HPDE6-E6E7 (cell line): ENCODE data around the gene ZEB1.
"Not testable (repeated sequence)": the region's sequence is repeated elsewhere in the genome, so short reads cannot be mapped to it uniquely, and the experiment has no call there.

Experiments used
- DNase-seq: peaks from one replicate; pipeline ENCODE4 v3.0.0; 2011; ENCODE audit warnings: missing footprints; ENCODE audit errors: extremely low spot score

The ZEB1 gene

DNA sequence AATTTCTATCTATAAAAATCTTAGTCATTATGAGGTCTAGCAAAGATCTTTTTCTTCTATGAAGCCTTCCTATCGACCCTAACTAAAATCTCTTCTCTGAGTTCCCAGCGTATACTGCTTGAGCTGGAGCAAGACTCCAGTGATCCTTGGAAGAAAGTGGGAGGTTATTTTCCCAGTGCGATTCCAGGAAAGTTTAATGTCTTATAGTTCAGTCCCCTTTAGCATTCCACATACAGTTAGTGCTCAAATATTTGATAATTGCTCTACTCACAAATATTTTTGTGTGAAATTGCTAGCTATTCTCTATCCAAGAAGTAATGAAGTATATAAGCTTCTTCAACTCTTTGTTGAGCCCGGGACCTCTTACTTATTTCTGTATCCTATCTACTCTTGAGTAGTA lies 47.7 kb downstream of the ZEB1 start:
- DNase-seq = no peak

DNA sequence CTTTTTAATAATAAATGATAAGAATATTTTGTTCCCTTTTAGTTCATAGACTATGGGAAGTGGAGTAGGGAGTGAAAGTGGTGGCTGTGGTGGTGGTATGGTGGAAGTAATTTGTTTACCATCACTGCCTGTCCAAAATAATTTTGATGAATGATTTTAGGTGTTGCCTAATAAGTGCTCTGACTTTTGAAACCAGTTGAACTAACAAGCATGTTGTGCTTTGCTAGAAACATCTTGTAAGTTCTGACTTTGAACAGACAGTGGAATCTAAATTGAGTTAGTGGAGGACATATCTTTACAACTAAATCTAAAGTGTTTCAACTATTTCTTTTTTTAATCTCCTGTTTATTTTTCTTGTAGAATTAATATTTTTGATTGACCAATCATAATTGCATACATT lies 49.7 kb downstream of the ZEB1 start:
- DNase-seq = no peak

DNA sequence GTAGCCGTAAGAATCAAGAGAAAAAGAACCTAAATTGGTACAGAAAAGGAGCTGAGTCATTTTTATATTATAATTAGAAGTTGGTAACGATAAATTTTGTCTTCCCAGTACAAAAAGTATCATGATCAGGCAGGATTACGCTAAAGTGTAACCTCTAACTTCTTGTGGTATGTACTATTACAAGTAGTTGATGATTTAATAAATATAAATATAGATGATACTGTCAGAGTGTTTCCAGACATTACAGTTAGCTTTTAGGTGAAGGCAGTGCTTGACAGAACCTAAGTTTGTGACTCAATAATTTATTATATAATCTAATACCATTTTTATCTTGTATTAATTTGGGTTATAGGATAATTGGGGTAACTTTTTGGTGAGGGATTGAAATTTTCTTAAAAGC lies 53.4 kb downstream of the ZEB1 start:
- no peak for DNase-seq

DNA sequence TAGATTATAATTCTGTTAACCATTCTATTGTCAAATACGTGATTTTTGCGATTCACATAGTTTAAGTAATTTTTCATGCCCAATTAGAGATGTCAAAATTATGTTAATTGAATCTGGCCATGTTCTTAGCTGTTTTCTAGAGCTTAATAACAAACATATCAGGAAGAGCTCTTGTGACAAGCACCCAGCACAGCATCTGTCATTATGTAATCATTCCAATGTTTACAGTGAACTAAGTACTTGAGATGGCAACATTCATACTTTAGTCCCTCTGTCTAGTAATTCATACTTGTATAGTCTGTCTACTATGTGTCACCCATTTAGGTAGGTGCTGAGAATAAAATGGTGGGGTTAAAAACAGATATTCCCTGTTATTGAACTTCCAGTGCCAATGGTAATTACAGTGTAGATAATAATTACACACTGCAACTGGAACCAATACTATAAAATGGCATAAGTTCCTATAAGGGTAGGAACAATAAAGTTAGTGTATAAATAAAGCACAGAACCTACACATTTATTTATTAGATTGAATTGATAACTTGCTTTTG lies 55.2 kb downstream of the ZEB1 start:
- no peak for DNase-seq

DNA sequence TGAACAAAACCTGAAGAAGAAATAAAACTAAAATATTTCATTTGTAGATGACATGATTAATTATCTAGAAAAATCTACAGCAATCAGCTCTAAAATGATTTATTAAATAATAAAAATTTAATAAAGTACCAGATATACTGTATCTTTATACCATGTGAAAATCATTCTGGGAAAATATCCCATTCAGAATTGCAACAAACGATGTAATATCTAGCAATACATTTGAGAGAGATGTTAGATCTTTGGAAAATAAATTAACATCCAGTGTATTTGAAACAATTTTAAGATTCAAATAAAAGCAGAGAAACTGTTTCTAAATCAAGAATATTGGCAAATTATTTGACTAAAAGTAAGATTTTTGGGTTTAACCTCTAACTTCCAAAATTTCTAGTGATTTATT lies 62.2 kb downstream of the ZEB1 start:
- no peak for DNase-seq

GRCh38 chr10:31381766-31382316 lies 62.8 kb downstream of the ZEB1 start:
- no peak for DNase-seq

GRCh38 chr10:31383810-31384588 lies 65.0 kb downstream of the ZEB1 start:
- no peak for DNase-seq

DNA sequence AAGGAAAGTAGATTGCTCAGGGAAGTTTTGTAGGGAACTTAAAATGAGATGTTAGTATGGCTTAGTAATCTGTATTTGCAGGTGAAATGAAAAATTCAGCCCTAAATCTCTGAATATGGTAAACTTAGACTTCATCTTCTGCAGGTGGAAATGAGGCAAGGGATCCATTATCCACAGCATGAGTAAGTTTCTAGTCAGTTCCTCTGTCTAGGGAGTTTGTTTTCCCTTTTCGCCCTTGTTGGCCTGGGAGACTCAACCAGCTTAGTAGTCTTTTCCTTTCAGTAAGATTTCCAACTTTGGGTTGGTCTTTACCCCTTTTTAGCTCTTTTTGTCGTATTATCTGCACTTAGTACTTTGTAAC lies 65.6 kb downstream of the ZEB1 start:
- DNase-seq = no peak

- DNase-seq = no peak
These were observed 71.8 kb downstream of the ZEB1 start for GRCh38 chr10:31390804-31391203.

DNA sequence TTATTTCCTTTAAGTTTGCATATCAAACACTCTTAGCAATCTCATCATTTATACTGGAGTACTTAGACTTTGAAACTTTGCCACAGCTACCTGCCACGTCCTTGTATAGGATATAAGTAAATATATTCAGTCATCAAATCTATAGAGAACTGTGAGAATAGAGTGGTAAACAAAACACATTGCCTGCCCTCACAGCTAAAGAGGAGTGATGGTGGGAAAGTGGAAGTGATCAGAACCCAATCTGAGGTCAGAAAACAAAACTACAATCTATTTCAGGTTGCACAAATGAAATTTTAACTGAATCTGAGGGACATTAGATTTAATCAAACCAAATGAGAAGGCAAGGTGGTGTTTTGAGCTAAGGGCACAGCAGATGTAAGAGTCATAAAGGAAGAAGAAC lies 74.8 kb downstream of the ZEB1 start:
- no peak for DNase-seq

DNA sequence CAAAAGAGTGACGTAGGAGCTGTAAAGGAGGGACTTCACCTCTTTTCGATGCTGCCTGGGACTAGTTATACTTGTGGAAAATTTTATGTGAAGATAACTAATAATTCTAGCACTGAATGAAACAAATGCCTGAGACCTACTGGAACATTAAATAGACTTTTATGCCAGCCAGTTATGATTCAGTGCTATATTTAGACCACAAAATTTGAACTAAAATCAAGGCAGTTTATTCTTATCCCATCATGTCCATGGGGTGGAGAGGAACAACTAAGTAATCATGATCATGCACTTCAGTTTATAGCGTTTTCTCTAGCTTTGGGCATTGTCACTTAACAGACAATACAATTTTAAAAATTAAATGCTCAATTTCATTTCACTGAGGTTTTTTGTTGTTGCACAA lies 76.7 kb downstream of the ZEB1 start:
- DNase-seq = no peak

DNA sequence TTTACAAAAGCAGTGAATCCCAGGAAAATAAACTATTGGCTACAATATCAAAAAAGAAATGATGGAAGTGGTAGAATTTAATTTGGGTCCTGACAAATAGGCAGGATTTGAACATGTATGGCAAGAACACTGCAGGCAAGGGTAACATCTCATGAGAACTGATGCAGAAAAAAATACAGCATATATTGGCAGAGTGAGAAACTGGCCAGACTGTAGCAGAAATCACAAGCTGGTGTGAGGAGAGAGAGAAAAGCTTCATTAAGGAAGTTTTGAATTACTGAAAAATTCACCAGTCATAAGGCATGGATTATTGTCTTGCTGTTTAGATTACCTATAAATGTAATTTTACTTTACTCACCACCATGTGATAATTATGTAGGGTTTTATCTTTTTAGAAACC lies 77.4 kb downstream of the ZEB1 start:
- DNase-seq = no peak

GRCh38 chr10:31397852-31398251 lies 78.8 kb downstream of the ZEB1 start:
- no peak for DNase-seq

DNA sequence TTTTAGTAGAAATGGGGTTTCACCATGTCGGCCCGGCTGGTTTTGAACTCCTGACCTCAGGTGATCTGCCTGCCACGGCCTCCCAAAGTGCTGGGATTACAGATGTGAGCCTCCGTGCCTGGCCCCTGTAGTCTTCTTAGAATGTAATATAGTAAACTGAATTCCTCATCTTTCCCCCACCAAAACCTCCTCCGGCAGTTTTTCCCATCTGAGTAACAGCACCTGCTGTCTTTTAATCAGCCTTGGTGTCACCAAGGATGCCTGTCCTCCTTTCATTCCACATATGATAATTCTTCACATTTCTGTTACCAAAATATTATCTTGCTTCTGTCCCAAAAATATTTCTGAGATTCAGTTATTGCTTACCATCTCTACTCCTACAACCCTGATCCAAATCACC lies 80.2 kb downstream of the ZEB1 start:
- DNase-seq = no peak

DNA sequence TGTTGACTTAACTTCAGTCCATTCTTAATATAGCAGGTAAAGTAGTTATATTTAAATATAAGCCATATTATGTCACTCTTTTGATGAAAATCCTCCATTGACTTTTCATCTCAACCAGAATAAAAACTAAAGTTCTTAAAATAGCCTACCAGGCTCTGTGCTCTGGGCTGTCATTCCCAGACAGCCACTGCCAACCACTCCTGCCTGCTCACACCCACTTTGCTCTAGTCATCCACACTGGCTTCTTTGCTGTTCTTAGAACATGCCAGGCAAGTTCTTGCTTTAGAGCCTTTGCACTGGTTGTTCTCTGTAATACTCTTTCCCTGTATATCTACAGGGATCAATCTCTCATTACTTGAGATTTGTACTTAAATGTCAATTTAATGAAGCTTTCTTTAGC lies 80.6 kb downstream of the ZEB1 start:
- no peak for DNase-seq

DNA sequence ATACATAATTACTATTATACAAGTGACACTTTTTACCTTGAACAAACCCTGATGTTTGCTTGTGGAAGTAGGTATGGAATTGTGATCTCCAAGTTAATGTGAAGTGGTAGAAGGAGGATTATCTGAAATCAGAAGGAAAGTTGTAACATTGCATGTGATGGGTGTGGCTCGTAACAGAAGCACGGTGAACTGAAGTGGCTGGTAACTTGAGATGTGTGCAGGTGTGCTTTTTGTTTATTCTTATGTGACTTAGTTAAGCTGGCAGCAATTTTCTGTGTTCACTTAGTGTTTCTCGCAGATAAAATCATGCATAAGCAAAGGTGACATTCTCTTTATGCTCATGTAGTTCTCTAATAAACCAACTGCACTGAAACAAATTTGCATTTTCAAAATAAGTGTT lies 82.3 kb downstream of the ZEB1 start:
- no peak for DNase-seq

GRCh38 chr10:31404640-31405039 lies 85.6 kb downstream of the ZEB1 start:
- no peak for DNase-seq

DNA sequence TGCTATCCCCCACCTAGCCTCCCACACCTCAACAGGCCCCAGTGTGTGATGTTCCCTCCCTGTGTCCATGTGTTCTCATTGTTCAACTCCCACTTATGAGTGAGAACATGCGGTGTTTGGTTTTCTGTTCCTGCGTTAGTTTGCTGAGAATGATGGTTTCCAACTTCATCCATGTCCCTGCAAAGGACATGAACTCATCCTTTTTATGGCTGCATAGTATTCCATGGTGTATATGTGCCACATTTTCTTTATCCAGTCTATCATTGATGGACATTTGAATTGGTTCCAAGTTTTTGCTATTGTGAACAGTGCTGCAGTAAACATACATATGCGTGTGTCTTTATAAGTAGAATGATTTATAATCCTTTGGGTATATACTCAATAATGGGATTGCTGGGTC lies 86.8 kb downstream of the ZEB1 start:
- DNase-seq = not testable (repeated sequence)

GRCh38 chr10:31412397-31412796 lies 93.4 kb downstream of the ZEB1 start:
- not testable (repeated sequence) for DNase-seq

GRCh38 chr10:31413325-31413724 lies 94.3 kb downstream of the ZEB1 start:
- DNase-seq = no peak

DNA sequence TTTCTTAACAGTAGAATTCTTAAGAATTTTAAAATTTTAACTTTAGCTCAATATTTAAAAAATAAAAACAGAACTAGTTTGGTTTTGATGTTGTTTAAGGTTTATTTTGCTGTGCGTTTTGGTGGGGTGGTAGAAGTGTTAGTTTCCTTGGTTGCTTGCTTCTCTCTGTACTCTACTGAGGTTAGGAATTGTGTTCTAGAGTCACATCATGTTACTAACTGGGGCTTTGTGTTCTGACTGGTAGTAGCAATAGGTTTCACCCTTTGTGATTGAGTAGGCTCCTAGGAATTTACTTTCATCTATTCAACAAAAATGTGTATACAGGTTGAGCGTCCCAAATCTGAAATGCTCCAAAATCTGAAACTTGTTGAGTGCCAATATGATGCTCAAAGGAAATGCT lies 99.5 kb downstream of the ZEB1 start:
- DNase-seq = no peak

GRCh38 chr10:31419394-31420063 lies 100.5 kb downstream of the ZEB1 start:
- DNase-seq = no peak

GRCh38 chr10:31421322-31421721 lies 102.3 kb downstream of the ZEB1 start:
- no peak for DNase-seq
